ENCODE data around the gene RAD9A.
"Not testable (repeated sequence)": the region's sequence is repeated elsewhere in the genome, so short reads cannot be mapped to it uniquely, and the experiment has no call there.

Gene RAD9A

GRCh38 chr11:67397986-67398660 is 6.3 kb downstream of the RAD9A start:
- no peak for DNase-seq

GRCh38 chr11:67398661-67399563 is 7.1 kb downstream of the RAD9A start:
- DNase-seq: no peak

GRCh38 chr11:67400251-67400941 is 8.6 kb downstream of the RAD9A start:
- DNase-seq: no peak

GRCh38 chr11:67400942-67401494 is 9.2 kb downstream of the RAD9A start:
- no peak for DNase-seq

GRCh38 chr11:67401495-67402191 is 9.9 kb downstream of the RAD9A start, which contains the start of gene PPP1CA:
Gene PPP1CA (minus strand): TSS chr11:67401858. CDS start chr11:67401782, 76 bp downstream.
- DNase-seq: peak; percentile 69

- not testable (repeated sequence) for DNase-seq
Observed at GRCh38 chr11:67402192-67402839, 10.5 kb downstream of the RAD9A start.

- DNase-seq: not testable (repeated sequence)
Observed at GRCh38 chr11:67403085-67403484, 11.3 kb downstream of the RAD9A start.

GRCh38 chr11:67404515-67405195 is 12.9 kb downstream of the RAD9A start:
- DNase-seq: no peak

GRCh38 chr11:67405196-67405567 is 13.4 kb downstream of the RAD9A start:
- no peak for DNase-seq

- DNase-seq: no peak
Observed at GRCh38 chr11:67405688-67406339, 14.0 kb downstream of the RAD9A start.

- no peak for DNase-seq
Observed at GRCh38 chr11:67406420-67406968, 14.7 kb downstream of the RAD9A start.

GRCh38 chr11:67406969-67407687 is 15.3 kb downstream of the RAD9A start:
- DNase-seq: peak; percentile 32

GRCh38 chr11:67407688-67408163 is 15.9 kb downstream of the RAD9A start:
- DNase-seq: no peak

GRCh38 chr11:67408437-67409200 is 16.8 kb downstream of the RAD9A start:
- DNase-seq: no peak

- DNase-seq: no peak
Observed at GRCh38 chr11:67409261-67409666, 17.5 kb downstream of the RAD9A start.

- no peak for DNase-seq
Observed at GRCh38 chr11:67409781-67410368, 18.1 kb downstream of the RAD9A start.

- no peak for DNase-seq
Observed at GRCh38 chr11:67410369-67410831, 18.6 kb downstream of the RAD9A start.
